NT2/D1 (cell line): ENCODE data around the gene TMEM121.

ENCODE experiments used
- SUZ12 ChIP-seq: IDR thresholded peaks from 2 replicates; pipeline ENCODE4 v1.6.1; 2011; ENCODE audit not compliant: insufficient read length, insufficient read depth; ENCODE audit errors: extremely low read depth
- YY1 ChIP-seq: IDR thresholded peaks from 2 replicates; pipeline ENCODE4 v1.6.1; 2011; ENCODE audit not compliant: insufficient read length, insufficient read depth
- ZNF274 ChIP-seq: IDR thresholded peaks from 2 replicates; pipeline ENCODE4 v1.6.1; 2011; ENCODE audit warnings: mild to moderate bottlenecking, low read depth, low read length

DNA sequence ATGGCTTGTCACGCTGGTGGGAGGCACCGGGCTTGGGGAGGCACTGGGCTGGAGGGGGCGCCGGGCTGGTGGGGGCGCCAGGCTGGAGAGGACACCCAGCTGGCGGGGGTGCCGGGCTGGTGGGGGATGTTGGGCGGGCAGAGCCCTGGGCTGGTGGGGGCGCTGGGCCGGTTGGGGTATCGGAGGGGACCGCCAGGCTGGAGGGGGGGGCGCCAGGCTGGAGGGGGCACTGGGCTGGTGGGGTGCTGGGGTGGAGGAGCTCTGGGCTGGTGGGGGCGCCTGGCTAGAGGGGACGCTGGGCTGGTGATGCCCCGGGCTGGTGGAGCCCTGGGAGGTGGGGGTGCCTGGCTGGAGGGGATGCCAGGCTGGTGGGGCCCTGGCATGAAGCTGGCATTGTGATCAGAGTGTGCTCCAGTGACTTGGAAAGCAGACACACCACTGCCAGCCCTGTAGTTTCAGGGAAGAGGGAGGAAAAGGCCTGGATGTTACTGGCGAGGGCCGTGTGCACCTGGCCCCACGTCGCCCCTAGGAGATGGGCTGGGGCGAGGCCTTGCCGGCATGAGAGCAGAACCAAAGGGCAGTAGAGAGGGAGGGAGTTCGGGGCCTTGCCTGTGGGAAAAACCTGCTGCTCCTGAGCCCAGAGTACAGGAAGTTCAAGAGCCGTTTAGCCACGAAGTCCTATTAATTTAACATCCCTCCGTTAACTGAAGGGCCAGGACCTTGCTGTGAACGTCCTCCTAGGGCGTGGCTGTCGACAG, 22.3 kb upstream of the TMEM121 start:
- no peak for TF ChIP-seq ZNF274
- no peak for TF ChIP-seq SUZ12
- no peak for TF ChIP-seq YY1
